Skeletal muscle cell (primary cell): ENCODE measurements around the gene HYAL2.

Source experiments
- DNase-seq: peaks from one replicate; pipeline ENCODE4 v3.0.0-alpha.2; 2010; ENCODE audit warnings: low read depth
- H3K4me3 ChIP-seq: 2 replicates; pipeline ENCODE4 v1.5.1; 2011; ENCODE audit warnings: low read depth, mild to moderate bottlenecking, control low read depth, low read length, moderate library complexity

Gene HYAL2, protein sequence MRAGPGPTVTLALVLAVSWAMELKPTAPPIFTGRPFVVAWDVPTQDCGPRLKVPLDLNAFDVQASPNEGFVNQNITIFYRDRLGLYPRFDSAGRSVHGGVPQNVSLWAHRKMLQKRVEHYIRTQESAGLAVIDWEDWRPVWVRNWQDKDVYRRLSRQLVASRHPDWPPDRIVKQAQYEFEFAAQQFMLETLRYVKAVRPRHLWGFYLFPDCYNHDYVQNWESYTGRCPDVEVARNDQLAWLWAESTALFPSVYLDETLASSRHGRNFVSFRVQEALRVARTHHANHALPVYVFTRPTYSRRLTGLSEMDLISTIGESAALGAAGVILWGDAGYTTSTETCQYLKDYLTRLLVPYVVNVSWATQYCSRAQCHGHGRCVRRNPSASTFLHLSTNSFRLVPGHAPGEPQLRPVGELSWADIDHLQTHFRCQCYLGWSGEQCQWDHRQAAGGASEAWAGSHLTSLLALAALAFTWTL

DNA sequence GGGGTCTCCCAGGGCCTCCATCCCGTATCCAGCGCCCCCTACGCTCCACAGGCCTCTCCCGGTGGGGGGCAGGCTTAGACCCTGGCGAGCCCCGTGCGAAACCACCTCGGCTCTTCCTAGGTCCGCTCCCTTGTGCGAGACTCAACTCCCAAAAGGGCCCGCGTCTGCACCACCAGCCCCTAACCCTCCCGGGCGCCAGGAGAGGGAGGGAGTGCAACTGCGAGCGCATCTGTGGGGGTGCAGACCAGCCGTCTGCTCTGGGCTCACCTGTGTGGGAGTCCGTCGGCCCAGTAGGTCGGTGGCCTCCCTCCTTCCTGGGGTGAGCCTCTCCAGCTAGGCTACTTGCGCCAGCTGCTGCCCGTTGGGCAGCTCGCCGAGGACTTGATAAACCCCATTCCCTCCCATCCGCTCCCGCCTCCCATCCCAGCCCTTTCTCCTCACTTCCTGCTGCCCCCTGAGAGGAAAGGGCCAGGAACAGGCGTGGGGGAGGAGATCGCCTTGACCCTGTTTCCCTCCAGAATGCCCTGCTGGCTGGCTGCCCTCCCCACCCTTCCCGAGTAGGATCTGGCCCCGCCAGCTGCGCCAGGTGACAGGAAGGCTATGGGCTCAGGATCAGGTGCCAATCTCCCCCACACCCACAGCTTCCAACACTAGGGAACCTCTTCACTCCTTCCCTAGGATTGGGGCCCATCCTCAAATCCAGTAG lies at the start of gene HYAL2:
TSS of gene HYAL2 (minus strand) at position 360 of the 706 bp plus-strand sequence. CDS start 2,256 bp downstream, outside the sequence.
- H3K4me3 ChIP-seq = peak within 1 kb of the TSS; percentile 80

DNA sequence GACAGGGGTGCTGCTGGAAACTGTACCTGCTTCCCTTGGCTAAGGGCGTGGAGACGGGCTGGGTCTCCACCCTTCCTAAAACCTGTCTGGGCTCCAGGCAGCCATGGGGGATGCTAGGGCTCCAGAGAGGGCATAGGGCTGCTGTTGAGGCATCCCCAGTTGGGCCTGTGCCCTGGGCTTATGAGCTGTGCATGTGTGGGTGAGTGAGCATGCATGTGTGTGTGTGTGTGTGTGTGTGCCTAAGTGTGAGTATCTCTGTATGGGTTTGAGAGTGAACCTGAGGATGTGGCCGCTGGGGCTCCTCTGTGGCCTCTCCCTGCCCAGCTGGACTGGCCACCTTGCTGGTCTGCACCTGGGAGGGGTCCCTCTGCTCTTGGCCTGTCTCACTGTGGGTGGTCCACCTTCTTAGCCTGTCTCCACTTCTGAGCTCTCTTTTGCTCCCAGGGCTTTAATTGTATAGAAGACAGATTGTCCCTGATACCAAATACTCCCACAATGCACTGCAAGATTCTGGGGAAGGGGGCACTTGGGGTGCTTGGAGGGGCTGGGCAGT lies 48.7 kb upstream of the HYAL2 start:
- H3K4me3 ChIP-seq = no peak overlapping the region
- DNase-seq = peak; percentile 29

More for the DNA sequence above, at the start of gene HYAL2:
- no peak for DNase-seq

DNA sequence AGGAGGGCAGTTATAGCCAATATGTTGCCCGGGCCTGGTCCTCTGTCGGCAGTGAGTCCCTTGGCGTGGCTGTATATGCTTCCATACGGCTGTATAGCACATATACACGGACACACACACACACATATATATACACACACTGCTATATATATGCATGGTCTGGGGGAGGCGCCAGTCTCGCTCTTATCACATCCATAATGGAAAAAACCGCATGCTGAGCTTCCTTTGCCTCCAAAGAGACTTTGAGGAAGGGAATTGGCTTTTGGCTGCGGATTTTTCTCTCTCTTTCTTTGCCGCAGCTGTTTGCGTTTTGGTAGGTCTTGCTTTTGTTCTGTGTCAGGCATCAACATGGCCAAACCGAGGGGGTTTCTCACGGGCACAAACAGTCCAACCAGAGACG lies 48.0 kb upstream of the HYAL2 start:
- no peak for DNase-seq
- no peak overlapping the region for H3K4me3 ChIP-seq

DNA sequence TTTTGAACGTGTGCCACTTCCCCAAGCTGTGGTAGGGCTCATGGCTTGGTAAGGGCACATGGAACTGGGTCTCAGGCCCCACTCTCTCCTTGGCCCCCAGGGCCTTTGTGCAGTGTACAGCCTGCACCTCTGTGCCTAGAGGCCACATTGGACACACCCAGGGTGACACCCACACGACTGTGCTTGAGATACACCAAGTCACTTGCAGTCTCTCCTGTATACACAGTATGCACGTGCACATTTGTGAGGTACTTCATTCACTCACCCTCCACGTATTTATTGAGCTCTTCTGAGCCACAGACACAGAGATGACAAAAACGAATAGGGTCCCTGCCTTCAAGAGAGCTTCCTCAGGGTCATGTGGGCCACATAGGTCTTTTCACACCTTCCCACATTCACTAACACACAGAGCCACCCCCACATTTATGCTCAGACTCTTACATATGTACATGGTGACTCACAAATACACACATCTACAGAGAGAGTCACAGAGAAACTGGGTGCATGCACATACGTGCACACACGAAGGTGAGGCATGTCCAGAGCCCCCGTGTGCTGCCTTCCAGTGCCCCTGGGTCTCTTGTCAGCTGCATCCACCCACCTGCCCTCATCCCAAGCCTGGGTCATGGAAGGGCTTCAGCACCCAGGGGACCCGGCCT lies 46.6 kb upstream of the HYAL2 start:
- H3K4me3 ChIP-seq = no peak overlapping the region
- DNase-seq = no peak

DNA sequence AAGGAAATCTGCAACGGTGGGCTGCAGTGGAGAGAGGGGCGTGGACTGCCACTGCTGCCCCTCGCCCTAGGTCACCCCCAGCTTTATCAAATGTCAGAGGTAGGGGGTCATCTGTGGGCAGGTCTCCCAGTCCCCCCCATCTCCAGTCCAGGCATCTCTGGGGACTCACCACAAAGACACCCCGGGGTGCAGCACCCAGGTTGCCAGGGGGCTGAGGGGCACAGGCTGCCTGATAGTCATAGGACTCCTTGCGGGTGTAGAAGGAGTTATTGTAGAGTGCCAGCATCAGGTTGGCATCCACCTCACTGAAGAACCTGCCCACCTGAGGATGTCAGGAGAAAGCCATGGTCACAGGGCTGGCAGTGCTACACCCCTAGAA lies 43.3 kb upstream of the HYAL2 start:
- DNase-seq = no peak
- no peak overlapping the region for H3K4me3 ChIP-seq

DNA sequence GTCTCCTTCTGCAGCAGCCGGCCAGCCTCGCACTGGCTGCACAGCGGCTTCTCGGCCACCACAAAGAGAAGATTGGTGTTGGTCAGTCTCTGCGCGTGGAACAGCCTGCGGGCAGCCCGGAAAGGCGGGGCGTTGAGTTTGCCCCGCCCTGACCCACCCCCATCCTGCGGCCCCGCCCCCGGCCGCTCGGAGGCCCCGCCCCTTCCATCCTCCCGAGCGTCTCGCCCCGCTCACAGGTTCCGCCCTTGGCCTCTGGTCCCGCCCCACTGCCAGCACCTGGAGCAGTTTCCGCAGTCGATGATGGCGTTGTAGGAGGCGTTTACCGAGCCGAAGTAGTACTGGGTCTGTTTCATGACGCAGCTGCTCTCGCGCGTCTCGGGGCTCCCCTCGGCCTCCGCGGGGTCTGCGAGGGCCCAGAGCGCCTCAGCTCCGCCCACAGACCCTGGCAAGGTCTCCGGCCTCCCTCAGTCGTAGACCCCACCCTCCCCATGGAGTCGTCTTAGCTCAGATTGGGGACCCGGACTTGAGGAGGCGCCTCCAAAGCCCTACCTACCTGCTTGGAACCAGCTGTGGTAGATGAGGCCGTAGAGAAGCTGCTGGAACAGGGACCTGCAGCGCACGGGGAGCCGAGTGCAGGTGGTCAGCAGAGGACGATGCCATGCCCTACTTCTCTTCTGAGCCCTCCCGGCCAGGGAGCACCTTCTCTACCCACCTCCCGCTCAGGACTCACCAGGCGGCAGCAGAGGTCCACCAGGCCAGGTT lies 42.7 kb upstream of the HYAL2 start:
- no peak for DNase-seq
- H3K4me3 ChIP-seq = peak overlapping the region; percentile 50

DNA sequence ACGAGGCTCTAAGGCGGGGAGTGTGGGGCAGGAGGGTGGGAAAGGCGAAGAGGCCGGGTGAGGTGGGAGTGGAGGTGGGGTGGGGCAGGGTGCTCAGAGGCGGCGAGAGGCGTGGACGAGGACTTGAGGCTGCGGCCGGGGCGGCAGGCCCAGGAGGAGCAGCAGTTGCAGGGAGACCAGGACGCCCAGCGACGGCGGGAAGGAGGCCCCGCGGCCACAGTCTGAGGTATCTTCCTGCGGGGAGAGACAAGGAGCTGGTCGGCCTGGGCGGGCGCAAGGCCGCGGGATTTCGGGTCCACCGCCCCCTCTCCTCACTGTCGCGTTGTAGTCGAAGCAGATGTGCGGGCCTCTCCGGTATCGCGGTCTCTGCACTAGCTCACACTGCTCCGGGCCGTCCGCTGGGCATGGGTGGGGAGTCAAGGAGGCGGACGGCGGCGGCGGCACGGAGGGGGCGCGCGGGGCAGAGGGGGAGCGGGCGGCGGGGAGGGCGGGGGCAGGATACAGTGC lies 42.1 kb upstream of the HYAL2 start:
- peak overlapping the region; percentile 50 for H3K4me3 ChIP-seq
- DNase-seq = no peak

DNA sequence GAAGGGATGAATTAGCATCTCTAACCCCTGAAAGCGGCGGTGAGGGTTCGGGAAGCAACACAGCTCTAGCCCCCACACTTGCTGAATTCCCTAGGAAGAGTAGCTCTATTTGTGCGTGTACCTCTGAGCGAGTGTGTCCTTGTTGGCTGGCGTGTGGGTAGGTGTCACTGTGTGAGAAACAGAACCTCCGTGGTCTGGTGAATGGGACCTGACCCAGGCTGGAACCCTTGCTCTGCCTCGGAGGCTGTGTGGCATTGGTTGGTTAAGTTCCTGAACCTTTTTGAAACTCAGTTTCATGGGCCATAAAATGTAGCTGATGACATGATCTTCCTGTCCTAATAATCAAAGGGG lies 37.2 kb upstream of the HYAL2 start:
- no peak for DNase-seq
- peak overlapping the region; percentile 91 for H3K4me3 ChIP-seq

DNA sequence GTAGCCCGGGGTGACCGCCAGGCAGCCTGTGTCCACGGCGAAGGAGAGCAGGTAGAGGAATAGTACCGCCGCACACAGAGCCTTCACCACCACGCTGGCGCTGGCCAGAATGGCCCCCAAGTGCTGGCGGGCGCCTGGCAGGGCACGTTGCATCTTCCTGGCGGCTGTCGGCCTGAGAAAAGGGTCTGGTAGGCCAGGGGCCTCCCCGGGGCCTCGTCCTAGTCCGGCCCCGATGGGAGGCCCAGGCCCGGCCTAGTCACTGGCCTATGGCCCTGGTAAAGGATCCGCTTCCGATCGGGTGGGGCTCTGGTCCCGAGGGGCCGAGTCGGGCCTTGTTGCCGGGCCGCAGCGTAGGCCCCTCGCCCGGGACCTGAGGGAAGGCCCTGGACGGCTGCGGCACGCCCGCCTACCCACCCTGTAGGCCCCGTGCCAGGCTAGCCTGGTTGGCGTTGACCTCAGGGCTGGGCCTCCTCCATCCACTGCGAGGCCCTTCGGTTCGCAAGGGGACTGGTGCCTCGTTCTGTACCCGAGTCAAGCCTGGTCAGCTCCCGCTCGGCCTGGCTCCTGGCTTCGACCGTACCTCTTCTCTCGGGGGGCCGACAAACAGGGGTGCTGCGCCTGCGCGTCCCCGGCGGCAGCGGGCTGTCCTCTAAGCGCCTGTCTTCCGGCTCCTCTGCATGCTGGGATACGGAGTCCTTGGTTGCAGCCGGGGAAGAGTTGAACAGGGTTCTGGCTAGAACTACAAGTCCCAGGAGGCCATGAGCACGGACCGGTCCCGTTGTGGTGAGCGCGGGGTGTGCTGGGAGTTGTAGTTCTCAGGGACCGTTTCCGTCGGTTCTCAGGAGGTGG lies 36.6 kb upstream of the HYAL2 start, which contains the start of gene TMEM115:
TSS of gene TMEM115 (minus strand) at position 611 of the 849 bp plus-strand sequence. CDS start at position 153, 458 bp downstream.
- H3K4me3 ChIP-seq = peak within 1 kb of the TSS; percentile 91
- peak; percentile 97 for DNase-seq

DNA sequence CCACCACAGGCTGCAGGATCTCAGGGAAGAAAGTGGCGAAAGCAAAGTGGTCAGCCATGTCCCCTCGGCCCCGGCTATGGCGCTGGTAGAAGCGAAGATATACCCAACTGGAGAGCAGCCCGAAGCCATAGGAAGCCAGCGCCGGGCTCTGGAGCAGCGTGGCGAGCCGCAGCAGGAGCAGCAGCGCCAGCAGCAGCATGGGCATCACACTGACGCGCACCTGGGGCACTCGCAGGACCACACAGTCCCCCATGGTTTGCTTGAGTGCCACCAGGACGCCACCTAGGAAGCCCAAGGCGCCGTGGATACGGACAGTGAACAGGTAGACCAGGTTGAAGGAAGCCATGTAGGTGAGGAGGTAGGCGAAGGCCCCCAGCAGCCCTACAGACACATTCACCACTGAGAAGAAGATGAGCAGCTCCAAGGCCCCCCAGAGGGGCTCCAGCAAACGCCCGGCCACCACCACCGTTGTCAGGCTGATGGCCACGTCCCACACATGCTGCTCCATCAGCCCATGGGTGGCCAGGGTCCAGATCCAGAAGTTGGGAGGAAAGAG lies 35.9 kb upstream of the HYAL2 start:
- DNase-seq = no peak
- peak overlapping the region; percentile 91 for H3K4me3 ChIP-seq

DNA sequence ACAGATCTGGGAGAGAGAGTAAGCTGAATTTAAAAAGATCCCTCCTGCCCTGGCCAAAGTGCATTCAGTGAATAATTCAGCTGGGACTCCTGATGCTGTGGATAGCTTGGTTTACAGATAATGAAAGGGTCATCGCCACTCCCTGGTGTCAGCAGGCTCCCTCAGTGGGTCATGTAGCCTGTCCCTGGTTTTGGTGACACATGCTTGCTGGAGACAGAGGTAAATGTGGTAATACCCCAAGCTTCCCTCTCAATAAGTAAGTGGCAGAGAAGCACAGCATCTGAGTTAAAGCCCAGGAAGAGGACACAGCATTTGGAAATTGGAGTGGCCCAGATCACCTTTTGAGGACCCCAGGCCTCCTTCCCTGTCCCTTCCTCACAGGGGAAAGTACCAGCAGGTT lies 34.9 kb upstream of the HYAL2 start:
- H3K4me3 ChIP-seq = peak overlapping the region; percentile 91
- DNase-seq = no peak

DNA sequence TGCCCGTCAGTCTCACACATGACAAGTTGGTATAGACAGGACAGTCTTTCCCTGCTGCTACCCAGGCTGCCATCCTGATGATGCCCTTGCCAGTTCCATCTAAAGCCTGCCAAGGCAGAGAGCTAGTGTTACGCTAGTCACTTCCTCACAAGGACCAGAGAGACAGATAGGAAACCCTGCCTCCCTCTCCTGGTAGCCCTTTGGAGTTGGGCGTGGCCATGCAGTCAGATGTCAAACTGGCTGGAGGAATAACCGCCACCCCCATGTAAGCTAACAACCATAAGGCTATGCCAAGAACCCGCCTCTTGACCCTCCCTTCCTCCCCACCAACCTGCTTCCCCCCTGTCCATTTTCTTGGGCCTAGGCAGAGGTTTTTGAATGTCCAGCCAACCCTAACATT lies 34.0 kb upstream of the HYAL2 start:
- DNase-seq = no peak
- peak overlapping the region; percentile 91 for H3K4me3 ChIP-seq

DNA sequence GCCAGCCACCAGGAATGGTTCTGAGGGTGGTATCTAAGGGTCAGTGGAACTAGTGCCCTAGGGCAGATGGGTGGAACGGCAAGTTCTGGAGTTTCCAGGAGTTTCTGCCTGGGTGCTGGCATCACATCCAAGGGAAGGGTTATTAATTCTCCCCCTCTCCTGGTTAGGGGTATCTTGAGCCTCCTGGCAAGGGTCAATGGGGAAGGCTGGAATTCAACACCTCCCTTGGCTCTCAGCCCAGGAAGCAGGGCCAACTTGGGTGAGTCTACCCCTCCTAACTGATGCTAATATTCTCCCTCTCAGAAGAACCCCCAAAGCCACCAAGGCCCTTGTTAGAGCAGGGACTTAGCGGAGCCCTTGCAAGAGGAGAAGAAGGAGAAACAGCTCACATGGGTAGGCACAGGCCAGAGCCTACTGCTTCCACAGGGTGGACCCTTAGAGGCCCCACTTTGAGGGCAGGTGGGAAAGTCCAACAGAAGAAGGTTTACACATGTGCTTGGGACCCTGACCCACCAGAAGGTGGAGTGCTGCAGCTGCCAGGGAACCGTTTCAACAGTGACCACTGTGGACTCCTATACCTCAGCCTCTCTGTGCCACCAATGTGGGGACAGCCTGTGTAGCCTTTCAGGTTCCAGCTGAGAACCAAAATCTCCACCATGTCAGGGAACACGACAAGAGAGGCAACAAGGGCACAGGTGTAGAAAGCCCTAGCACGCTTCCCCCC lies 33.4 kb upstream of the HYAL2 start:
- DNase-seq = no peak
- peak overlapping the region; percentile 91 for H3K4me3 ChIP-seq

DNA sequence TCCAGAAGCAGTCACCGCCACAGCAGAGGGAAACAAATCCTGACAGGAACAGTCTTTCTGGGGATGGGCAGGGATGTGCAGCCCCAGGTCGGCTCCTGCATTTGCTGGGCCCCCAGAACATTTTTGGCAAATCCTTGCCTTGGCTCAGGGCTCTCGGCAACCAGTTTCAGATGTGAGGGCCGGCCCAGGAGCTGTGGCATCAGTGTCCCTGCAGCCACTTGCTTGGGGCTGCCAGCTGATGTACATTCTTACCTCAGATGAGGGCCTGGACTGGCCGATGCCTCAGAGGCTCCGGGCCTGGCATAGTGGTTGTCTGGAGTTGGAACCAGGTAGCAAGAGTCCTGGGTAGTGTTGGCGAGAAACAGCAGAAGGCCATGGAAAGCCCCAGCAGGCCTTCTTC lies 32.3 kb upstream of the HYAL2 start:
- no peak overlapping the region for H3K4me3 ChIP-seq
- DNase-seq = no peak

DNA sequence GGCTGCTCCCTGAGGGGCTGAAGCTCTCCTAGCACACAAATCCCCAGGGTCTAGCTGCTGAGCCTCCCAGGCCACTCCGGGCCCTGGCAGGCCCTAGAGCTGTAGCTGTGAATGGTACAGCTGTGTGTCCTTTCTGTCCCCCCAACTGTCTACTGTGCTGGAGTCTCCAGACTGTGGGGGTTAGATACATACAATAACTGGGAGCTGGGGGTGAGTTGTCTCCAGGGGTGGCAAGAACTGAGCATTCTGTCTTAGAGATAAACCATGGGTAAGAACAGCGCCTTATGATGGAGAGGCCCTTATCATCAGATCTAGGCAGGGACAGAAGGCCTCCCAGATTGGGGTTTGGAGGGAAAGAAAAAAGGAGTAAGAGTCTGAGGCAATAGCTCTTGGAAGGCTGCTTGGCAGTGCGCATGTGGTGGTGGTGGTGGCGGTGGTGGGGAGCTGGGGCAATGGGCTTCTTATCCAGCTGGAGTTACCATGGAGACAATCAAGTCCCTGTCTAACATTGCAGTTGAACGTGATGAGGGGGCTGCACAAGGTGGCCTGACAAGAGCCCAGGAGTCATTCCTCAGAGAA lies 31.7 kb upstream of the HYAL2 start:
- no peak overlapping the region for H3K4me3 ChIP-seq
- DNase-seq = no peak

DNA sequence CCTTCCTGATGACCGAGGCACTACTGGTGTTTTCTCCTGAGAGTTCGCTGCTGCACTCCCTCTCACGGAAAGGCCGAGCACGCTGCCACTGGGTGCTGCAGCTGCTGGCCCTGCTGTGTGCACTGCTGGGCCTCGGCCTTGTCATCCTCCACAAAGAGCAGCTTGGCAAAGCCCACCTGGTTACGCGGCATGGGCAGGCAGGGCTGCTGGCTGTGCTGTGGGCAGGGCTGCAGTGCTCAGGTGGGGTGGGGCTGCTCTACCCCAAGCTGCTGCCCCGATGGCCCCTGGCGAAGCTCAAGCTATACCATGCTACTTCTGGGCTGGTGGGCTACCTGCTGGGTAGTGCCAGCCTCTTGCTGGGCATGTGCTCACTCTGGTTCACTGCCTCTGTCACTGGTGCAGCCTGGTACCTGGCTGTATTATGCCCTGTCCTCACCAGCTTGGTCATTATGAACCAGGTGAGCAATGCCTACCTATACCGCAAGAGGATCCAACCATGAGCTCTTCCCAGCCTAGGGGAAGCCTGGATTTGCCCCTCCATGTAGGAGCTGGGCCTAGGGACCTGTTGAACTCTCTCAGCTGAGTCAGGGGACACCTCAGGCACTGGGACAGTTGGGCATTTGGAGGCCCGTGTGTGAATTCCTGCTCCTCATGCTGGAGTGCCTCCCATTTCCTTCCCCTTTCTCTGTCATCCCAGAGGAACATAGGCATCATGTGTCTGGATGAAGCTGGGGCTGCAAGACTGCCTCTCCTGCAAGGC lies 30.9 kb upstream of the HYAL2 start:
- no peak for DNase-seq
- H3K4me3 ChIP-seq = no peak overlapping the region
